Body of pancreas (tissue), 4 donors: ENCODE data around the gene NPPA. TPM values are rescaled to one million over a fixed set of nuclear protein-coding genes. Genes with fewer than 3 reads are reported as not detected.

Experiments
- ATAC-seq: fragments of 150-250 bp; one replicate; pipeline ENCODE4 v1.9.1; 2016
- DNase-seq, 4 donors: peaks; one replicate each; pipeline ENCODE4 v3.0.0-alpha.2; 2019
- H3K27ac ChIP-seq, 4 donors: fragments of 200-600 bp; sonication (generic); 1 replicate in 3 of 4; 2 replicates in 1 of 4; pipeline versions ENCODE4 v1.5.1 to v1.6.1; 2016 to 2019; ENCODE audit warnings: mild to moderate bottlenecking in 1 of 4, mixed read lengths in 1 of 4, moderate library complexity in 1 of 4
- H3K27me3 ChIP-seq, 2 donors: fragments of 200-600 bp; sonication (generic); one replicate each; pipeline ENCODE4 v1.6.0; 2016; ENCODE audit warnings: mild to moderate bottlenecking in 1 of 2
- H3K36me3 ChIP-seq, 2 donors: fragments of 200-600 bp; sonication (generic); replicated peaks in 1 of 2; 2 replicates each; pipeline ENCODE4 v1.5.1; 2016; ENCODE audit warnings: low read depth in 2 of 2; ENCODE audit not compliant: insufficient read depth in 1 of 2
- H3K4me1 ChIP-seq: fragments of 200-600 bp; sonication (generic); one replicate; pipeline ENCODE4 v1.6.0; 2016
- H3K4me3 ChIP-seq, 2 donors: fragments of 200-600 bp; sonication (generic); 1 replicate in 1 of 2; 2 replicates in 1 of 2; pipeline ENCODE4 v1.5.1; 2016 to 2019
- H3K9me3 ChIP-seq, 3 donors: fragments of 200-600 bp; sonication (generic); 1 replicate in 2 of 3; 2 replicates in 1 of 3; pipeline ENCODE4 v1.5.1; 2016
- POLR2A ChIP-seq, 3 donors: fragments of 450-650 bp; IDR thresholded peaks; one replicate each; pipeline ENCODE4 v1.6.1; 2016; ENCODE audit warnings: antibody characterized with exemption in 3 of 3, mild to moderate bottlenecking in 2 of 3
- WGBS, 2 donors: methylation state at CpG; one replicate each; pipeline ENCODE4 v1.1.5; 2017; 5-methylcytosine and 5-hydroxymethylcytosine counted together
- intact Hi-C: fragments of 100-400 bp; cut with DNase I; formaldehyde crosslinking; loops from one replicate; pipeline ENCODE4 v1.15.1; 2023
- total RNA-seq, 2 donors: library from RNA; depleted of rRNA; stranded (reverse); fragments of >200 nt; gene quantifications; one replicate each; pipeline ENCODE4 v1.1.0, GENCODE V29; 2016
- TF ChIP-seq, protein P1 (sequence below), 7 experiments: fragments of 450-650 bp in 4 of 7; fragments of 200-600 bp in 3 of 7; sonication (generic) in 3 of 7; IDR thresholded peaks; one replicate each; pipeline ENCODE4 v1.5.1; 2016 to 2019; ENCODE audit warnings: antibody characterized with exemption in 7 of 7

NPPA gene
- total RNA-seq, 2 donors from 2014 or later: 25.4 TPM; not detected in 1

GRCh38 chr1:11888206-11888876, 40.8 kb upstream of the NPPA start:
- H3K9me3 ChIP-seq: no peaks in the 10 kb centered on the region
- intact Hi-C loops: no loop called here
- H3K27me3 ChIP-seq: no peaks in the 10 kb centered on the region
- no peaks in the 10 kb centered on the region for H3K4me1 ChIP-seq
- WGBS, 2 donors: 73 to 74% methylated on average over 12 to 15 of the region's 15 CpGs
- H3K4me3 ChIP-seq: no peak overlapping the region
- TF ChIP-seq POLR2A (IDR thresholded peaks at IDR 0.05): no peak
- TF ChIP-seq, protein P1, sequence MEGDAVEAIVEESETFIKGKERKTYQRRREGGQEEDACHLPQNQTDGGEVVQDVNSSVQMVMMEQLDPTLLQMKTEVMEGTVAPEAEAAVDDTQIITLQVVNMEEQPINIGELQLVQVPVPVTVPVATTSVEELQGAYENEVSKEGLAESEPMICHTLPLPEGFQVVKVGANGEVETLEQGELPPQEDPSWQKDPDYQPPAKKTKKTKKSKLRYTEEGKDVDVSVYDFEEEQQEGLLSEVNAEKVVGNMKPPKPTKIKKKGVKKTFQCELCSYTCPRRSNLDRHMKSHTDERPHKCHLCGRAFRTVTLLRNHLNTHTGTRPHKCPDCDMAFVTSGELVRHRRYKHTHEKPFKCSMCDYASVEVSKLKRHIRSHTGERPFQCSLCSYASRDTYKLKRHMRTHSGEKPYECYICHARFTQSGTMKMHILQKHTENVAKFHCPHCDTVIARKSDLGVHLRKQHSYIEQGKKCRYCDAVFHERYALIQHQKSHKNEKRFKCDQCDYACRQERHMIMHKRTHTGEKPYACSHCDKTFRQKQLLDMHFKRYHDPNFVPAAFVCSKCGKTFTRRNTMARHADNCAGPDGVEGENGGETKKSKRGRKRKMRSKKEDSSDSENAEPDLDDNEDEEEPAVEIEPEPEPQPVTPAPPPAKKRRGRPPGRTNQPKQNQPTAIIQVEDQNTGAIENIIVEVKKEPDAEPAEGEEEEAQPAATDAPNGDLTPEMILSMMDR (IDR thresholded peaks at IDR 0.05): no peak
- no peak overlapping the region for H3K27ac ChIP-seq
- no peak for DNase-seq
- ATAC-seq: no peak
- no peaks in the 10 kb centered on the region for H3K36me3 ChIP-seq

DNA sequence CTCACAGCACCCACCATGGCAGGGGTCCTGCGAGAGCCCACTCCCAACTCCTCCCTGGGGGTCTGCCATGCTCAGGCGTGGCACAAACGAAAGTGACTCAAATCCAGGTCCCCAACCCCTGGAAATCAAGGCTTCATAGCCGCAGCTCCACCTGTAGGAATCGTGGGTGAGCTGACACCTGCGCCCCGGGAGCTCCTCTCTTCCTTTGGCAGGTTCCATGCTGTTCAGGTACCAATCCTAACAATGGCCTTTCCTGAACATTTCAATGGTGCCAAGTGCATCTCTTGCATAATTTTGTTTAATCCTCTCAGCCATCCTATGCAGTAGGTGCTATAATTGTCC, 40.1 kb upstream of the NPPA start:
- intact Hi-C loops: no loop called here
- Histone ChIP-seq H3K36me3 (no peaks in the 10 kb centered on the region), H3K27me3 (no peaks in the 10 kb centered on the region), H3K4me3 (no peak overlapping the region), H3K9me3 (no peaks in the 10 kb centered on the region), H3K27ac (no peak overlapping the region), H3K4me1 (peaks cover 5% of the 10 kb centered on the region)
- no peak for DNase-seq
- whole genome bisulfite sequencing, 2 donors: 65 to 70% methylated on average over 4 to 7 of the region's 7 CpGs
- ATAC-seq: no peak
- TF ChIP-seq, protein P1 (IDR thresholded peaks at IDR 0.05): no peak
- TF ChIP-seq POLR2A (IDR thresholded peaks at IDR 0.05): no peak

GRCh38 chr1:11886986-11887665, 39.5 kb upstream of the NPPA start:
- ATAC-seq (no peak), DNase-seq (no peak)
- no peak for TF ChIP-seq POLR2A (IDR thresholded peaks at IDR 0.05)
- TF ChIP-seq, protein P1 (IDR thresholded peaks at IDR 0.05): no peak
- no peak overlapping the region for H3K4me3 ChIP-seq
- no peaks in the 10 kb centered on the region for H3K9me3 ChIP-seq
- H3K4me1 ChIP-seq: peaks cover 9% of the 10 kb centered on the region
- 82% methylated on average over 11 to 18 of the region's 19 CpGs for WGBS, 2 donors
- intact Hi-C loops: no loop called here
- H3K36me3 ChIP-seq: no peaks in the 10 kb centered on the region
- H3K27me3 ChIP-seq: no peaks in the 10 kb centered on the region
- H3K27ac ChIP-seq: no peak overlapping the region

DNA sequence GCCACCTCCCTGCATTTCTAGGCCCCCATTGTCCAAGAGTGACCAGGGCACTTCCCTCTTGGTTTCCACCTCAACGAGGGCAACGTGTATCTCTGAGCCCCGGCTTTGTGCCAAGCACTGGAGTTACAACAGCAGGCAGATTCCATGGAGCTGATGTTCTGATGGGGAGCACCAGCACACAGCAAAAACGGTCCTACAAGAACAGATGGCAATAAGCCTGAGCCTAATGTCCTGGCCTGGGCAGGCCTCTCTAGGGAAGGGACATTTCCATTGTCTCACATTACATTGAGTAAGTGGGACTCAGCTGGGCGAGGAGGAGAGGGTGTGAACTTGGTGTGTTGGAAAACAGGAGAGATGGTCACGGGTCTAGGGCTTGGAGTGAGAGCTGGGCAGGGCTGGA, 38.3 kb upstream of the NPPA start:
- no peak overlapping the region for H3K27ac ChIP-seq
- H3K27me3 ChIP-seq: no peaks in the 10 kb centered on the region
- no peak overlapping the region for H3K4me3 ChIP-seq
- ATAC-seq (no peak), DNase-seq (no peak)
- H3K9me3 ChIP-seq: no peaks in the 10 kb centered on the region
- WGBS, 2 donors: 65 to 66% methylated on average over 6 of the region's 6 CpGs
- H3K4me1 ChIP-seq: peaks cover 11% of the 10 kb centered on the region
- intact Hi-C loops: no loop called here
- TF ChIP-seq, protein P1 (IDR thresholded peaks at IDR 0.05): no peak
- no peak for TF ChIP-seq POLR2A (IDR thresholded peaks at IDR 0.05)
- no peaks in the 10 kb centered on the region for H3K36me3 ChIP-seq
